ENCODE data around the gene PTGER1.

DNA sequence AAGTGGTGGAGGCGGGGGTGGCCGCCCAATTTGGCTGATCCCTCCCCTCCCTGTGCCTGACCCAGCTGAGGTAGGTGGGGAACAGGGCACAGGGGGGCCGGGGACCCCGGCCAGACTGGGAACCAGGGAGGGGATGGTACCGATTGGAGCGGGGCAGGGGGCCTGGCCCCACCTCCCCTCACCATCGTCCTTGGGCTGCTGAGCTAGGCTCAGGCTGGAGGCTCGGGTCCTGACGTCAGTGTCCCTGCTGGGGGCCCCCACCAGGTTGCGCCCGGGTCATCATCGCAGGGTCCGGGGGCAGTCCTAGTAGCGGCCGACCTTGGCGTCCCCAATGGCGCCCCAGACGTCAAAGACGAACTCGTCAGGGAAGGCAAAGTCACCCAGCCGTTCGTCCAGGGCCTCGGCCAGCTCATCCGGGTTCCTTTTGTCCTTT is 3.0 kb upstream of the PTGER1 start:
- TF ChIP-seq CTCF (IDR thresholded peaks at IDR 0.05; ENCODE audit: low read depth, low read length) (no peak), EZH2phosphoT487 (IDR thresholded peaks at IDR 0.05; ENCODE audit: low read depth) (no peak)

Measured in OCI-LY3 (cell line).